GM15510 (cell line): ENCODE data around the gene ADK.

Experiments used
- POLR2A ChIP-seq: IDR thresholded peaks from 3 replicates; pipeline ENCODE4 v1.6.1; 2011; ENCODE audit warnings: borderline replicate concordance; ENCODE audit not compliant: insufficient read length; ENCODE audit errors: extremely low read depth

The ADK gene

DNA sequence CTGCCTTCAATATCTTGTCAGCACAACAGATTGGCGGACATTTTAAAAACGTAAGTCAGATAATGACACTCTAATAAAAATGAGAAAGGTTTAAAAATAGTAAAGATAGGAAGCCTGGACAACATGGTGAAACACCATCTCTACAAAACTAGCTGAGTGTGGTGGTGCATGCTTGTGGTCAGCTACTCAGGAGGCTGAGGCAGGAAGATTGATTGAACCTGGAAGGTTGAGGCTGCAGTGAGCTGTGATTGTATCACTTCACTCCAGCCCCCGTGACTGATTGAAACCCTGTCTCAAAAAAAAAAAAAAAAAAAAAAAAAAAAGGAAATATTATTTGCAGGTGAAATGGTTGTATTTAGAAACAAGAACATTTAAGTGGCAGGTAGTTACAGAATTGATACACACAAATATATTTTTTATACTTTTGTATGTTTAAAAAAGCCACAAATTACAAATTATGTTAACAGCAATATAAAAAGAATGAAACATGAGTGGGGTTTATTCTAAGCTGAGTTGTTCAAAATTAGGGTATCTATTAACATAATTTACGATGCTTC is 141.9 kb downstream of the ADK start:
- no peak for TF ChIP-seq POLR2A

DNA sequence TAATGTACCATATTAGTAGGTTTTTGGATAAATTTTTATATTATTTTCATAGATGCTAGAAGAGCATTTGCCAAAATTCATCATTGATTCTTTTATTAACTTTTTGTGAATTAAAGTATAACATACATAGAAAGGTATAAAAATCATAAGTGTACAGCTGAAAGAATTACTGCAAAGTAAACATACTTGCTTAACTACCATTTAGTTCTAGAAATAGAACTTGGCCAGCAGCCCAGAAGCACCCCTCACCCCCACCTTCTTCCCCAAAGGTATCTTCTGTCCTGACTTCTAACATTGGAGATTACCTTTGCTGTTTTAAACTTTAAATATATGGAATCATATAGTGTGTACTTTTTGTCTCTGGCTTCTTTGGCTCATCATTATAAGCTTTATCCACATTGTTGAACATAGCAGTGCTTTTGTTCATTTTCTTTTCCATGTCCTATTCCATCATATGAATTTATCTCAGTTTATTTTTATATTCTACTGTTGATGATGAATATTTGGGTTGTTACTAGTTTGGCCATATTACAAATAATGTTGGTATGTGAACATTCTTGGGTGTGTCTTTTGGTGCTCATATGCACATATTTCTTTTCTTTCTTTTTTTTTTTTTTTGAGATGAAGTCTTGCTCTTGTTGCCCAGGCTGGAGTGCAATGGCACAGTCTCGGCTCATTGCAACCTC is 142.8 kb downstream of the ADK start:
- TF ChIP-seq POLR2A: no peak

DNA sequence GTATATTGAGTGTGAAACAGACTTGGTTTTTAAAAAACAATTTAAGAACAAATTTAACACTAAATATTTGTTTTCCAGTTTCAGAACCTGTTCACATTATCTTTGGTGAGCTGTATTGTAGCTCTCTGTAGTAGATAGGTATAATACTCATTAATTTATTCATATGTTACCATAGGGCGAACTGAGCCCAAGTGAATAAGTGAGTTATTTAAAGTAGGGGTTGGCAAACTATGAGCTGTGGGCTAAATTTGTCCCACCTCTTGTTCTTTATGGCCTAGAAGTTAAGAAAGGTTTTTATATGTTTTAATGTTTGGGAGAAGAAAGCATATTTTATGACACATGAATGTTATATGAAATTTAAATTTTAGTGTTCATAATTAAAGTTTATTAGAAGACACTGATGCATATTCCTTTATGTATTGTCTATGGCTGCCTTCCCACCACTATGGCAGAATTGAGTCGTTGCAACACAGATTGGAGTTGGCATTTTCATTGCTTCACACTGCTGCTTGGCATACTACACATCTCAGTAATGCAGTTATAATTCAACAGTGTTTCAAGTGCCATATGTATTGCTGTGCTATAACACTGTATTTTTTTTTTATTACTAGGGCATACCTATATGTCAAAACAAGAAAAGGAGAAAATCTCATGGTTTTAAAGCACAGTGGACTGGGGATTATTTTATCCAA is 146.5 kb downstream of the ADK start:
- no peak for TF ChIP-seq POLR2A

DNA sequence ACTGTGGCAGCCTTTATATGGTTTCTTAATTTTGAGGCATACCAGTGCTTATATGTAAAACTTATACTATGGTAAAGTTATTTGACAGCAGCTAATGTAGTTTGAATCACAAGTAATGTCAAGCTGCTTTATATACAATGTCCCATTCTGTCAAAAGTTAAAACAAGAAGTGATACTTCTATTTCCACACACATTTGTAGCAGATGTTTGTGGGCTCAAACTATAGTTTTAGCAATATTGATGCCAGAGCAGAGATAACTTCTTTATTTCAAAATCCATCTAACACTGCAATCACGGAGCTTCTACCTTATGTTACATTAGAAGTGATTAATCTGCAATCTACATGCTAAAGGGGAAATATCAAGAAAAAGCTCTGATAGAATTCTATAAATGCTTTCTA is 149.6 kb downstream of the ADK start:
- no peak for TF ChIP-seq POLR2A

DNA sequence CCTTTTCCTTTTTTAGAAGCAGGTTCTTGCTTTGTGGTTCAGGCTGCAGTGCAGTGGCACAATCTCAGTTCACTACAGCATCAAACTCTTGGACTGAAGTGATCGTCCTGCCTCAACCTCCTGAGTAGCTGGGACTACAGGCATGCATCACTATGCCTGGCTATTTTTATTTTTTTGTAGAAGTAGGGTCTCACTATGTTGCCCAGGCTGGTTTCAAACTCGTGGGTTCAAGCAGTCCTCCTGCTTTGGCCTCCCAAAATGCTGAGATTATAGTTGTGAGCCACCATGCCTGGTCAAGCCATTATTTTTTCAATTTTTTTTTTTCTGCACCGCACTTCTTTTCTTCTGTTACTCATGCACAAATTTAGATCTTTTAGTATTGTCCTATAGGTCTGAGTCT is 154.7 kb downstream of the ADK start:
- TF ChIP-seq POLR2A: no peak

DNA sequence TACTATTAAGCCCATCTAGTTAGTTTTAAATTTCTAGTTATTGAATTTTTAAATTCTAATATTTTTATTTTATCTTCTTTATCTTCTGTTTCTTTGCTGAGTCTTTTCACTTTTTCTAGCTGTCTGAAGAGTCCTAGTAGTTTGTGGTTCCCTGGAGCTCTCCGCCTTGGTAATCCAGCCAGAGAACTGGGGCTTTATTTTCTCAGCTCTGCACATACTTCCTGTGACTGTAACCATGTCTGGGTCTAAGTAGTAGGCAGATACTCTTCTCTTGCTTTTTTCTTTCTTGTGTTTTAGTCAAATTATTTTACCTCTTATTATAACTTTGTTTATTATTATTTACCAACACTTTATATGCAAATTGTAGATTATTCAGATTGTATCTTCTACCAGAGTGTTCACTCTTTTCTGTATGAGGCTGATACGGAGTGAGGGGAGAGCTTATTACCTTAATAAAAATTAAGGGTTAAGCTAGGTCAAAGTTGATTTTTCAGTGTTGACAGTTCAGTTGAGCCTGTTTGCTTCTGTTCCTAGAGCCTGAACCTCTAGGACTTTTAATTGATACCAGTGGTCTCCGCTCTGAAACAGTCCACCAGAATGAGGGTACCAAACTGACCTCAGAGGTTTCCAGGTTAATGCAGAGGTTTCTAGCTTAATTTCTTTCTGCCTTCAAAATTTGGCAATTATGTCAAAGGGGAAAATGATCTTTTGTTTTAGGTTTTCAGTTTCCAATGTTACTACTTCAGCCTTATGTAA is 155.4 kb downstream of the ADK start:
- TF ChIP-seq POLR2A: no peak

DNA sequence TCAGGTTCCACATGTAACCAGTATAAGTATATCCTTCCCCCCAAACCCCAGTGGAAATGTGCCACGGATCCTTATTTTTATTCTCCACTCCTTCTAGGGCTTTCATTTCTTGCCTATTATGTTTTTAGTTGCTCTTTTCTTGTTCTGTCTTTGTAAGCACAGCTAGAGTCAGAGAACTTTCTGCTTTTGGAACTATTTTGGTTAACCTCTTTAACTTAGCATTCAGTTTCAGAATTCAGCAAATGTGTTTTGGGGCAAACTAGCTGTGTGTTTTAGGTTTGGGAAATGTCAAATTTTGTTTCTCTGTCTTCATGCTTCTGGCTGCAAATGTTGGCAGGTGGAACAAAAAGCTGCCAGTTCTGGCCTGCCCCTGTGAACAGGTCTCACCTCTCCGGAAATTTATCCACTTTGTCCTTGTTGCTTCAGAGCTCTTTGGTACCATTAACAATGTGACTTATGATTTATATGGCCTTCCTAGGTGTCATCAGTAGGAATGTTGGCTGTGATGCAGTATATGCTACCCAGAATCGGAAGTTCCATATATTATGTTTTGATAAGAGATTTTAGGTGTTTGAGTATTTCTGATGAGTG is 156.1 kb downstream of the ADK start:
- TF ChIP-seq POLR2A: no peak

DNA sequence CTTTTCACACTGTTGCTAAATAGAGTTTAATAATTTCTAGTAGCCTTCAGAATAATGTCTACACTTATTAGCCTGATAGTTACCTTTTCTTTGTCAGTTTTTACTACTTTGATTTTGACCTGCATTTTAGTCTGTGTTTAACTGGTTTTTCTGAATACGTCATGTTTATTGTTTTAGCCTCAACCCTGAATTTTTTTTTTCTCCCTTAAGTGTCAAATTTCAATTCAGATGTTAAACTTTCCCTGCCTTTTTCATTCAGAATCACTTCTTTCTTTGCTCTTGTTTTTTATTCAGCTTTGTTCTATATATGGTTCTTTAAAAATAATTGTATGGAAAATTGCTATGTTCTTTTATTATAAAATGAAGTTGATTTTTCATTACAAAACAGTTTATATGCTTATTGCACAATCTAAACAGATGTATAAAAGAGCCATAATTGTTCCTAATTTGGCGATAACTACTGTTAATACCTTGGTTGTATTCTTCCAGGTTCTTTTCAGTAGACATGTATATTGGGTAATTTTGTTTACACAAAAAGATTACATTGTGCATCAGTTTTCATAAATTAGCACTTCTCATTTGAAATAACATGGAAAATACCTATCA is 159.7 kb downstream of the ADK start:
- TF ChIP-seq POLR2A: no peak

DNA sequence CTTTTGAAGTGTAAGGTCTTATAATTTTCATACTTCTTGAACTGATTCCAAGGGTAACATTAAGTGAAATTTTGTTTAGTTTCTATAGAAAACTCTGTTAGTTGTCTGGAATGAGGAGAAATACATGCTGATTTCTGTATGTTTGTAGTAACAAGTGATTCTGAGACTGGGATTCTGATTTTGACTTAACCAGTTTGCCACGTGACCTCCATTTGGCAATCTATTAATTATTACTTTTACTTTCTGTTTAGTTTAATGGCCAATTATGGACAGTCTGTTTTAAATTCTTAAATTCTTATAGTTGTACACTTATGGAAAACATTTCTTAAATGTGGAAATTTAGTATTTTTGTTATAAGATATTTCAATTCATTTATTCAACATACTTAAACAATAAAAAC is 163.1 kb downstream of the ADK start:
- TF ChIP-seq POLR2A: no peak

DNA sequence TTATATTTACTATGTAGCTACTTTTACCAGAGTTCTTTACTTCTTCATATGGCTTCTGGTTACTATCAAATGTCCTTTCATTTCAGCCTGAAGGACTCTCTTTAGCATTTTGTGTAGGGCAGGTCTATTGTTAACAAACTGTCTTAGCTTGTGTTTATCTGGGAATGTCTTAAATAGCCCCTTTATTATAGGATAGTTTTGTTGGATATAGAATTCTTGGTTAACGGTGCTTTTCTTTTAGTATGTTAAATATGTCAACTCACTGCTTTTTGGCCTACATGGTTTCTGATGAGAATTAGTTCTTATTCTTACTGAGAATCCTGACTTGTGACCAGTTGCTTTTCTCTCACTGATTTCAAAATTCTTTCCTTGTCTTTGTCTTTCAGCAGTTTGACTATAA is 169.0 kb downstream of the ADK start:
- no peak for TF ChIP-seq POLR2A

DNA sequence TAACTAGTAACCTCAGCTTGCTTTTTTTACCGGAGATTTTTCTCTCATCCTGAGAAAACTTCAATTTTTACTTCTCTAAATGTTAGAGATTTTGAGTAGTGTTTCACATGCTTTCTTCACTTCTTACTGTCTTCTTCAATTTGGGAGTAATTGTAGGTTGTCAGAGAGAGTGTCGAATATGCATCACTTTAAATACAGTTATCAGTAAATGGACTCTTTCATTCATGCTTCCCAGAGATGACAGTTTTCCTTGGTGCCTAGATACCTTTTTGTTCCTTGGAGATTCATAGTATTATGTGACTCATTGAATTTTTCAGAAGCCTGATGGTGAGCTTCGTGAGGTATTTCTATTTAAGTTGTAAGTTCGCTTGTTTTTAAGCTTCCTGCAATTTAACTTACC is 169.7 kb downstream of the ADK start:
- no peak for TF ChIP-seq POLR2A

DNA sequence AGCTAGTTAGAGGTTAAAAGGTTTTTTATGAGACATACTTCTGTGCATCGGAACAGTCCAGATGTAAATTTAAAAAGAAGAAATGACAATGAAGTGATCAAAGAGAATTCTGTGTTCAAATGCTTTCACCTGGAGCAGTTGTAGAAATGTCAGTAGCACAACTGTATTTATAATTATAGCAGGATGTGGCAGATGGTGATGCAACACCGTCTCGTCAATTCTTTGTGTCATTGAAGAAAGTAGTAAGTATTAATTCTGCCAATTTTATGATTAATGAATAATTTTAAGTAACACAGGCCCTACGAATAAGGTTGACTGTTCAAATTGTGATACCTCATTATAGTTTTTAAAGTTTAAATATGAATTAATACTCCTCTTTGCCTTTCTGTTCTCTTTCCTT is 171.1 kb downstream of the ADK start:
- TF ChIP-seq POLR2A: no peak

DNA sequence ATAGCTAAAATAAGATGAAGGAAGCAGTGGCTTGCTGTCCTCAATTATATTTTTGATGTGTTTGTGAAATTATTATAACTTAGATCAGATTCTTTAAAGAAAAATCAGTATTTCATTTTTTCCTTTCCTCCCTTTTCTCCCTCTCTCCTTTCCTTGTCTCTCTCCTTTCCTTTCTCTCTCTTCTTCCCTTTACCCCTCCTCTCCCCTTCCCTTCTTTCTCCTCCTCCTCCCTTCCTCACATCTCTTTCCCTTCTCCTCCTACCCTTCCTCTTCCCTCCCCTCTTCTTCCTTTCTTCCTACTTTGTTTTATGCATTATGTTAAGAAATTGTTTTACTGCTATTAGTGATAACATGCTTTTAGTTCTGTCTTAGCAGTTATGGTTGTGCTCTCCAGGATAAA is 171.5 kb downstream of the ADK start:
- TF ChIP-seq POLR2A: no peak

DNA sequence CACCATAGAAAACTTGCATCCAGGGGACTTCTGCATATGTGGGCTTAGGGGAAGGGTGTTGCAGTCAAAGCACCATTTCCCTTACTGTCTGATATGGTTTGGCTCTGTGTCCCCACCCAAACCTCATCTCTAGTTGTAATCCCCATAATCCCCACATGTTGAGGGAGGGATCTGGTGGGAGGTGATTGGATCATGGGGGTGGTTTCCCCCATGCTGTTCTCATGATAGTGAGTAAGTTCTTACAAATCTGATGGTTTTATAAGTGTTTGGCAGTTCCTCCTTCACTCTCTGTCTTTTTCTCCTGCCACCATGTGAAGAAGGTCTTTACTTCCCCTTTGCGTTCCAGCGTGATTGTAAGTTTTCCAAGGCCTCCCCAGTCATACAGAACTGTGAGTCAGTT is 177.4 kb downstream of the ADK start:
- TF ChIP-seq POLR2A: no peak

DNA sequence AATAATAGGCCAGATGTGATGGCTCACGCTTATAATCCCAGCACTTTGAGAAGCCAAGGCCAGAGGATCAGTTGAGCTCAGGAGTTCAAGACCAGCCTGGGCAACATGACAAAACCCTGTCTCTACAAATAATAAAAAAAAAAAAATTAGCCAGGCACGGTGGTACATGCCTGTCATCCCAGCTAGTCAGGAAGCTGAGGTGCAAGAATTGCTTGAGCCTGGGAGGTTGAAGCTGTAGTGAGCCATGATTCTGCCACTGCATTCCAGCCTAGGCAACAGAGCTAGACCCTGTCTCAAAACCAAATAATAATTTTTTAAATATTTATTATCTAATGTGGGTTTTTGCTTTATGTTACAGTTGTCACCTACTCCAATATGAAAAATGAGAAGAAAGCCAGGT is 178.9 kb downstream of the ADK start:
- TF ChIP-seq POLR2A: no peak
